Breast epithelium (tissue), 4 donors: ENCODE data around the gene ANKH. TPM values are rescaled to one million over a fixed set of nuclear protein-coding genes. Genes with fewer than 3 reads are reported as not detected.

Experiments used
- DNase-seq, 2 donors: peaks; one replicate each; pipeline ENCODE4 v3.0.0-alpha.2; 2019; ENCODE audit warnings: low spot score in 2 of 2
- H3K27ac ChIP-seq, 2 donors: fragments of 200-600 bp; sonication (generic) in 1 of 2; one replicate each; pipeline ENCODE4 v1.5.1; 2016 to 2019; ENCODE audit warnings: mild to moderate bottlenecking in 1 of 2
- H3K27me3 ChIP-seq, 2 donors: fragments of 200-600 bp; sonication (generic) in 1 of 2; one replicate each; pipeline versions ENCODE4 v1.5.1 to v1.6.0; 2017 to 2019; ENCODE audit warnings: control low read depth in 1 of 2, mild to moderate bottlenecking in 1 of 2
- H3K36me3 ChIP-seq: fragments of 200-600 bp; one replicate; pipeline ENCODE4 v1.5.1; 2019
- H3K4me1 ChIP-seq, 2 donors: fragments of 200-600 bp; sonication (generic); one replicate each; pipeline ENCODE4 v1.5.1; 2016 to 2019; ENCODE audit warnings: control low read depth in 1 of 2
- H3K4me3 ChIP-seq, 3 donors: fragments of 200-600 bp; sonication (generic); 1 replicate in 2 of 3; 2 replicates in 1 of 3; pipeline ENCODE4 v1.5.1; 2016 to 2019; ENCODE audit warnings: mild to moderate bottlenecking in 3 of 3, moderate library complexity in 2 of 3
- H3K9me3 ChIP-seq, 2 donors: fragments of 200-600 bp; sonication (generic) in 1 of 2; one replicate each; pipeline ENCODE4 v1.5.1; 2016 to 2019; ENCODE audit warnings: control low read depth in 1 of 2
- CTCF ChIP-seq, 3 donors: fragments of 450-650 bp; IDR thresholded peaks; one replicate each; pipeline ENCODE4 v1.5.1; 2016 to 2017; ENCODE audit warnings: antibody characterized with exemption in 3 of 3, mild to moderate bottlenecking in 3 of 3, moderate library complexity in 3 of 3
- POLR2A ChIP-seq: fragments of 450-650 bp; IDR thresholded peaks from one replicate; pipeline ENCODE4 v1.6.1; 2016; ENCODE audit warnings: antibody characterized with exemption, mild to moderate bottlenecking, moderate library complexity
- POLR2AphosphoS5 ChIP-seq, 3 donors: sonication (generic); formaldehyde crosslinking; IDR thresholded peaks; one replicate each; pipeline ENCODE4 v1.6.1; 2017; ENCODE audit warnings: antibody characterized with exemption in 3 of 3
- intact Hi-C: fragments of 100-400 bp; cut with DNase I; formaldehyde crosslinking; loops from one replicate; pipeline ENCODE4 v1.15.1; 2023; ENCODE audit warnings: low total_unique reads
- total RNA-seq, 3 donors: library from RNA; depleted of rRNA; stranded (reverse); fragments of >200 nt; gene quantifications; one replicate each; pipeline ENCODE4 v1.1.0, GENCODE V29; 2016

ANKH gene
- total RNA-seq, 3 donors from 2014 or later, result 31.5 to 83.1 (median 52.1) TPM

GRCh38 chr5:14714706-14715105, 156.9 kb downstream of the ANKH start:
- intact Hi-C loops, result loop anchor here (10.0 kb wide), 1 partner anchor 160 kb away; the partner anchor contains the start of gene ANKH
- no peaks in the 10 kb centered on the region for H3K4me1 ChIP-seq
- TF ChIP-seq CTCF (IDR thresholded peaks at IDR 0.05) (no peak), POLR2A (no peak), POLR2AphosphoS5 (IDR thresholded peaks at IDR 0.05) (no peak)

DNA sequence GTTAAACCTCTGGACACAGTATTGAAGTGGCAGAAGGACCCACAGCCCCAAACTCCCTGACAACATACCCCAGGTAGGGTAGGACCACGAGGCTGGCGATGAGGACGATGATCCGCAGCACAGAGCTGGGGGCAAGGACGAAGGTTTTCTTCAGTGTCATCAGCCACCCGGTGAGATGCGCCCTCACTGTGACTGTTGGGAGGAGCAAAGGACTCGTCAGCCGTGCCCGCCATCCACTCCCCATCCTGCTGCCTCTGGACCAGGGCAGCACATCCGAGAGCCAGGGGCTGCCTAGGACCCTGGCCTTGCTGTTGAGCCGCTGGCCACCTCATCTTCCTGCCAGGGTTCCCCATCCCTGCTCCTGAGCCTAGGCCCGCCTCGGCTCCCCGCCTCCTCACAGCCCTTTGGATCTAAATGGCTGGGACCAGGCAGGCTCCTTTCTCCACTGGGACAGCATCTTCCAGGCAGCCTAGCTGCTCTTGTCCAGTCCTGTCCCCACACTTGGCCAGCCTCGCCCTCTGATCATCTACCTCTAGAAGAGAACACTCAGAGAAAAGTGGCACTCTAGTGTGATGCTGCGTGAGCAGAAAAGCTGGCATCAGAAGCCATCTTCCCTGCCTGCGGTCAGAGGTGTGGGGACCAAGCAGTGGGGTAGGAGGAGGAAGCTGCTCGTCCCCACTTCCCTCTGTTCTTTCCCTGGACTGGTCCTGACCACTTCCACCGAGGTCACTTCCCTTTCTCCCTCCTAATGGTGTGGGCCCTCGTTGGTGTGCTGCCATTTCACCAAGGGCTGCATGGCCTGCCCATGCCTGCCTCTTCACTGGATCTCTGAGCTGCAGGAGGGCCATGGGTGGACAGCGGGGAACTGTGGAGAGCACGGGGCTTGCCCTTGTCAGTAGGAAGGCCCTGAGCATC, 157.8 kb downstream of the ANKH start:
- H3K4me1 ChIP-seq, result no peaks in the 10 kb centered on the region
- H3K4me3 ChIP-seq, result no peak overlapping the region
- H3K27ac ChIP-seq, result no peak overlapping the region
- no peak for TF ChIP-seq POLR2AphosphoS5 (IDR thresholded peaks at IDR 0.05)
- H3K27me3 ChIP-seq, result no peaks in the 10 kb centered on the region
- no peak for DNase-seq
- intact Hi-C loops, result loop anchor here (10.0 kb wide), 1 partner anchor 161 kb away; the partner anchor contains the start of gene ANKH
- peaks cover 3% of the 10 kb centered on the region for H3K36me3 ChIP-seq
- no peaks in the 10 kb centered on the region for H3K9me3 ChIP-seq

More at GRCh38 chr5:14714706-14715105, 156.9 kb downstream of the ANKH start:
- Histone ChIP-seq H3K9me3 (no peaks in the 10 kb centered on the region), H3K4me3 (no peak overlapping the region), H3K36me3 (peaks cover 3% of the 10 kb centered on the region), H3K27me3 (no peaks in the 10 kb centered on the region), H3K27ac (no peak overlapping the region)
- DNase-seq, result no peak

- Histone ChIP-seq H3K27ac (no peak overlapping the region), H3K9me3 (no peaks in the 10 kb centered on the region), H3K4me1 (no peaks in the 10 kb centered on the region), H3K27me3 (no peaks in the 10 kb centered on the region), H3K36me3 (peaks cover 3% of the 10 kb centered on the region), H3K4me3 (no peak overlapping the region)
- intact Hi-C loops, result loop anchor here (10.0 kb wide), 1 partner anchor 162 kb away; the partner anchor contains the start of gene ANKH
- TF ChIP-seq CTCF (IDR thresholded peaks at IDR 0.05) (no peak), POLR2AphosphoS5 (IDR thresholded peaks at IDR 0.05) (no peak), POLR2A (no peak)
- DNase-seq, result no peak
Observed at GRCh38 chr5:14712666-14713065, 158.9 kb downstream of the ANKH start.

DNA sequence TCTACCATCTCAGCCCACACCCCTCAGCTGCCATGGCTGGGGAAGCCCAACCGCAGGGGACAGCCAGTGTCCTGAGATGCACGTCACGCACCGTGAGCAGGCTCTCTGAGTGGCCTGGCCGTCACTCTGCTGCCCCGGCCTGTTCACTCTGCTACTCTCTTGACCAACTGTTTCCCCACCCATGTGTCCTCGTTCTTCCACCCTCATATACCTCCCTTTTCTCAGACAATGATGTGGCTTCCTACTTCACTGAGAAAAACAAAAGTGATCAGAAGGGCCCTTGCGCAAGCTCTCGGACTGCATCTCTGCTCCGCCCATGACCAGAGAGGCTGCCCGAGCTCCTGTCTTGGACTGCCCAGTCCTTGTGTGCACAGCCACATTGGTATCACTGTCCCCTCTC, 159.4 kb downstream of the ANKH start:
- H3K9me3 ChIP-seq, result no peaks in the 10 kb centered on the region
- DNase-seq, result no peak
- TF ChIP-seq POLR2A, result no peak
- TF ChIP-seq POLR2AphosphoS5 (IDR thresholded peaks at IDR 0.05), result no peak
- no peak for TF ChIP-seq CTCF (IDR thresholded peaks at IDR 0.05)
- H3K36me3 ChIP-seq, result peaks cover 3% of the 10 kb centered on the region
- no peaks in the 10 kb centered on the region for H3K4me1 ChIP-seq
- intact Hi-C loops, result loop anchor here (10.0 kb wide), 1 partner anchor 163 kb away; the partner anchor contains the start of gene ANKH
- no peaks in the 10 kb centered on the region for H3K27me3 ChIP-seq
- no peak overlapping the region for H3K27ac ChIP-seq
- H3K4me3 ChIP-seq, result no peak overlapping the region

DNA sequence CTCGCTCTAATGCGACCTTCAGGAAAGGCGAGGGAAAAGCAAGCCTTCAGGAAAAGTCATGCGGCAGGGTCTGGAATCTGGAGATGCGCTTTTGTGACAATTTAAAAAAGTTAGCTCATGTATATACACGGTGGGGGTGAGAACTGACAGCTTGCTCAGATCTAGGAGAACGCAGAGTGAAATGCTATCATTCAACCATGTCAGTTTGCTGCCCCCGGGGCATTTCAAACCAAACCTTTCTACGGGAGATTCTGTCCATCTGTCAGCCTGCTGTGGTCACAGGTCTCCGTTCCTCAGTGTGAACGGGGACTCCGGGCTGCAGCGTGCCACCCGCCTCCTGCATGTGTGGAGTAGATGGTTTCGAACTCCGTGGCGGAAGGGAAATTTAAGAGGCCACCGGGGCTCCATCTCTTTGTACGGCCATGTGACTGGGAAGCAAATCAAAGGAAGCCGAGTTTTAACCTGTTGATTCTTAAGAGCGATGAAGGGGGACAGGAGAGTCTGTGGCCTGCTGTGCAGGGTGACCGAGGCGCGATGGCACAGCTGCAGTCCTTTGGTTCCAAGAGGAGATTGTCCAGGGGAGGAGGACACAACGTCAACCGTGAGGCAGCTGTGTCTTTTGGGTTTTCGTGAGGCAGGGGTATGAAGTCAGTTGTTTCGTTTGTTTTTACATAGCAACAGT, 161.1 kb downstream of the ANKH start:
- no peak for TF ChIP-seq CTCF (IDR thresholded peaks at IDR 0.05)
- TF ChIP-seq POLR2AphosphoS5 (IDR thresholded peaks at IDR 0.05), result no peak
- no peak for TF ChIP-seq POLR2A
- intact Hi-C loops, result loop anchor here (10.0 kb wide), 1 partner anchor 164 kb away; the partner anchor contains the start of gene ANKH
- Histone ChIP-seq H3K4me1 (no peaks in the 10 kb centered on the region), H3K27me3 (no peaks in the 10 kb centered on the region), H3K4me3 (no peak overlapping the region), H3K36me3 (no peaks in the 10 kb centered on the region), H3K27ac (no peak overlapping the region), H3K9me3 (no peaks in the 10 kb centered on the region)
- DNase-seq, result no peak
